Thoracic aorta (tissue), 2 donors: ENCODE data around the gene IL15RA. TPM values are rescaled to one million over a fixed set of nuclear protein-coding genes. Genes with fewer than 3 reads are reported as not detected.

Experiments
- ATAC-seq: fragments of 150-250 bp; one replicate; pipeline ENCODE4 v1.8.0; 2017; ENCODE audit warnings: low read depth; ENCODE audit not compliant: insufficient number of reproducible peaks, low FRiP score
- DNase-seq: peaks from one replicate; pipeline ENCODE4 v3.0.0-alpha.2; 2020; ENCODE audit warnings: low spot score
- H3K27ac ChIP-seq, 2 donors: fragments of 200-600 bp; sonication (generic); 1 replicate in 1 of 2; 2 replicates in 1 of 2; pipeline ENCODE4 v1.5.1; 2016; ENCODE audit warnings: mild to moderate bottlenecking in 2 of 2, moderate library complexity in 2 of 2
- H3K27me3 ChIP-seq: fragments of 200-600 bp; sonication (generic); replicated peaks from 2 replicates; pipeline ENCODE4 v1.6.0; 2016; ENCODE audit warnings: mild to moderate bottlenecking; ENCODE audit not compliant: insufficient read depth
- H3K36me3 ChIP-seq: fragments of 200-600 bp; sonication (generic); one replicate; pipeline ENCODE4 v1.5.1; 2016
- H3K4me1 ChIP-seq, 2 donors: fragments of 200-600 bp; sonication (generic); 1 replicate in 1 of 2; 2 replicates in 1 of 2; pipeline versions ENCODE4 v1.5.1 to v1.6.0; 2016; ENCODE audit warnings: low read depth in 2 of 2, mild to moderate bottlenecking in 1 of 2; ENCODE audit not compliant: control insufficient read depth in 1 of 2
- H3K4me3 ChIP-seq: fragments of 200-600 bp; sonication (generic); 2 replicates; pipeline ENCODE4 v1.5.1; 2016; ENCODE audit warnings: mild to moderate bottlenecking
- H3K9me3 ChIP-seq: fragments of 200-600 bp; sonication (generic); 2 replicates; pipeline ENCODE4 v1.5.1; 2016
- total RNA-seq, 2 donors: library from RNA; depleted of rRNA; stranded (reverse); fragments of >200 nt; gene quantifications; one replicate each; pipeline versions ENCODE4 v1.1.0 to v1.2.3, GENCODE V29; 2016
- TF ChIP-seq, protein P1 (sequence below): fragments of 200-600 bp; sonication (generic); IDR thresholded peaks from one replicate; pipeline ENCODE4 v1.5.1; 2019; ENCODE audit warnings: antibody characterized with exemption

IL15RA gene, protein sequence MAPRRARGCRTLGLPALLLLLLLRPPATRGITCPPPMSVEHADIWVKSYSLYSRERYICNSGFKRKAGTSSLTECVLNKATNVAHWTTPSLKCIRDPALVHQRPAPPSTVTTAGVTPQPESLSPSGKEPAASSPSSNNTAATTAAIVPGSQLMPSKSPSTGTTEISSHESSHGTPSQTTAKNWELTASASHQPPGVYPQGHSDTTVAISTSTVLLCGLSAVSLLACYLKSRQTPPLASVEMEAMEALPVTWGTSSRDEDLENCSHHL
- total RNA-seq, result 10 to 100 TPM; 34.4 to 44.1 TPM

DNA sequence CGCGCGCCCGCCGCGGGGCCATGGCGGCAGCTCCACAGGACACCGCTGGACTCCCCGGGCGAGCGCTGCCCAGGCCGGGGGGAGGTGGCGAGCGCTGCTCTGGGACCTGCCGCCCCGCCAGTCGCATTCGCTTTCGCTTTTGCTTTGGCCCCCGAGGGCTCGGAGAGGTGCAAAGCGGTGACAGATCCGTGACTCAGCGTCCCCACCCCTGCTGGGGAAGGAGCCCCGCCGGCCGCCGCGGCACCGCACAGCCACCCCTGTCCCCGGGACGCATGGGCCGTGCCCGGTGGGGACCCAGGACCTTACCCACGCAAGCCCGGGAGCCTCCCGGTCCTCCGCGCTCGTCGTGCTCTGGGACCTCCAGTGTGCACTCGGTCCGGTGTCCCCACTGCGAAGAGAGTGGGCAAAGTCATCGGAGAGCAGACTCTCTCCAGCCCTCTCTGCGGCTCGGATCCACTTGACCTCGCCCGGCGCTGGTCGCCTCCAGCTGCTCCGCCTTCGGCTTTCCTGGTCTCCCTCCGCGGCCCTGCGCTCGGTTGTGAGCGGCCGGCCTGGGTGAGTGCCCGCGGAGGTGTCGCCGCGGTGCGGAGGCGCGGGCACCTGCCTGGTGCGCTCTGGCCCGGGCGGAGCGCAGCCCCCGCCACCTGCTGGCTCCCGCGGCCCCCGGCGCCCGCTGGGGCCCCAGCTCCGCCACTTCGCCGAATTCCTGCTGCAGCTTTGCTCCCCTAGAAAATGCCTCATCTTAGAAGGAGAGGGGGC is at the start of gene IL15RA:
TSS of gene IL15RA (minus strand) at position 73 of the 759 bp plus-strand sequence. CDS start at position 22, 51 bp downstream.
- Histone ChIP-seq H3K9me3 (no peaks in the 10 kb centered on the region), H3K27me3 (no peaks in the 10 kb centered on the region), H3K27ac (peak within 1 kb of the TSS; percentile 85 to 94), H3K4me3 (peak within 1 kb of the TSS; percentile 92), H3K4me1 (peaks cover 9 to 15% of the 10 kb centered on the region in 2 donors), H3K36me3 (no peaks in the 10 kb centered on the region)
- peak; percentile 75 for ATAC-seq
- peak; percentile 49 for DNase-seq
- TF ChIP-seq, protein P1, sequence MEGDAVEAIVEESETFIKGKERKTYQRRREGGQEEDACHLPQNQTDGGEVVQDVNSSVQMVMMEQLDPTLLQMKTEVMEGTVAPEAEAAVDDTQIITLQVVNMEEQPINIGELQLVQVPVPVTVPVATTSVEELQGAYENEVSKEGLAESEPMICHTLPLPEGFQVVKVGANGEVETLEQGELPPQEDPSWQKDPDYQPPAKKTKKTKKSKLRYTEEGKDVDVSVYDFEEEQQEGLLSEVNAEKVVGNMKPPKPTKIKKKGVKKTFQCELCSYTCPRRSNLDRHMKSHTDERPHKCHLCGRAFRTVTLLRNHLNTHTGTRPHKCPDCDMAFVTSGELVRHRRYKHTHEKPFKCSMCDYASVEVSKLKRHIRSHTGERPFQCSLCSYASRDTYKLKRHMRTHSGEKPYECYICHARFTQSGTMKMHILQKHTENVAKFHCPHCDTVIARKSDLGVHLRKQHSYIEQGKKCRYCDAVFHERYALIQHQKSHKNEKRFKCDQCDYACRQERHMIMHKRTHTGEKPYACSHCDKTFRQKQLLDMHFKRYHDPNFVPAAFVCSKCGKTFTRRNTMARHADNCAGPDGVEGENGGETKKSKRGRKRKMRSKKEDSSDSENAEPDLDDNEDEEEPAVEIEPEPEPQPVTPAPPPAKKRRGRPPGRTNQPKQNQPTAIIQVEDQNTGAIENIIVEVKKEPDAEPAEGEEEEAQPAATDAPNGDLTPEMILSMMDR, result no peak

DNA sequence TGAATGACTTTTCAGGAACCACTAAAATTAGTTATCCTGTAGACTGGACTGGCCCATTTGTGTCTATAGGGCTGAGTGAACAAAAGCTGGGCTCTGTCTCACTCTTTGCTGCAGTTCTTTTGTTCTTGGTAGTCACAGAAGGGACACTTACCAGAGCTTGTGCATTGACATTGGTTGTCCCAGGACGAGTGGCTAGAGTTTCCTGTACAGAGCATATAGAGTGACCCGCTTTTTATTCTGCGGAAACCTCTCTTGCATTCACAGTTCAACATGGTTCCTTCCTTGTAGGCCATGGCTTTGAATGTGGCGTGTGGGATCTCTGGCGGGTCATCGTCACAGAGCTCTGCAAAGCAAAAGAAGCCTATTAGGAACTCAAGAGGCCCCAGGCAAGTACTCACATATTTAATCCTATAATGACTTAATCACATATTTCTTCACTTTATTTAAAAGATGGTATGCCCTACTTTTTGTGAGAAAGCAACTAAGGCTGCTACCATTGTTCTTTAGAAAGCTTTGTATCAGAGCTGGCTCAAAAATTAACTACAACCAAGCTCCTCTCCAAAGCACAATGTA is 48.4 kb upstream of the IL15RA start:
- H3K9me3 ChIP-seq, result no peaks in the 10 kb centered on the region
- H3K36me3 ChIP-seq, result no peaks in the 10 kb centered on the region
- DNase-seq (no peak), ATAC-seq (no peak)
- TF ChIP-seq, protein P1, result no peak
- H3K27ac ChIP-seq, result no peak overlapping the region
- no peak overlapping the region for H3K4me3 ChIP-seq
- no peaks in the 10 kb centered on the region for H3K27me3 ChIP-seq
- peaks cover 0 to 5% of the 10 kb centered on the region in 2 donors for H3K4me1 ChIP-seq

DNA sequence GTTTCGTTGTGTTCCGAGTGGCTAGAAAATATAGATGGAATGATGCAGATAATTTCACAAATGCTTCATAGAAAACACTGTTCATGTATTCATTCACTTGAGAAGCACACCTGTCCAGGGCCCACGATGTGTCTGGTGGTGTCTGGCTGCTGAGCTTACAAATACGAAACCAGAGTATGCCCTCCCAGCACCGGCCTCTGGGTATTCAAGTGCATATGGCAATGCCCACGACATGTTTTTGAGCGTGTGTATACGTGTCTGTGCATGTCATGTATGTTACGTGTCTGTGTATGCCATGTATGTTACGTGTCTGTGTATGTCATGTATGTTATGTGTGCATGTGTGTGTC is 47.0 kb upstream of the IL15RA start:
- DNase-seq (no peak), ATAC-seq (no peak)
- no peaks in the 10 kb centered on the region for H3K27me3 ChIP-seq
- H3K27ac ChIP-seq, result no peak overlapping the region
- H3K4me3 ChIP-seq, result no peak overlapping the region
- TF ChIP-seq, protein P1, result no peak
- H3K36me3 ChIP-seq, result no peaks in the 10 kb centered on the region
- H3K9me3 ChIP-seq, result no peaks in the 10 kb centered on the region
- H3K4me1 ChIP-seq, result peaks cover 0 to 5% of the 10 kb centered on the region in 2 donors

DNA sequence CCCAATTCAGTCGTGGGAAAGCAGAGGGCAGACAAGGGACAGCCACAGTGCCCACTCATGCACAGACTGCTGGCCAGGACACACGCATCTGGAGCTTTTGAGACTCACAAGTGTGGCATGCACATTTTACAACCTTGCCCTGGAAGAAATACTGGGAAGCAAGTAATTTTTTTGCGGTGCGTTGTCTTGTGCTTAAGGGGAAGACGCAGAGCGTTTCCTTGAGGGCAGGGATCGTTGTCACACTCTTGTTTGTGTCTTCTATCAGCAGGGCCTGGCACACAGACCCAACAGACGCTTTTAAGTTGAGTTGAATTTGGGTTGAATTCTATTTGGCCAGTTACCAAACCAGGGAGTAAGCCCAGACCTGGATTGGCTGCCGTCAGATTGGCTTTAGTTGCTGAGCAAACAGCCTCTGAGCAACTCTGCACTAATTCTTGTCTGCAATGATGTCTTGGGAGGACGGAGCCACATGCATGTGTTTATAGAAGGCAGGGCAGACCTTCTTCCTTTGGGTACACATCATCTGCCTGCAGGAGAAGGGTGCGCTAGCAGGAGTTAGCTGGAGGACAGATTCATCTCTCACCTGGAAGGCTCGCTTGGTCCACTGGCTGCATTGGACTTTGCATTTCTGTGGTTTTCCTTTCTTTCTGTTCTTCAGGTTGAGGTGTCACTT is 46.5 kb upstream of the IL15RA start:
- Histone ChIP-seq H3K4me1 (peaks cover 0 to 5% of the 10 kb centered on the region in 2 donors), H3K27ac (no peak overlapping the region)
- no peak for DNase-seq

More for the DNA sequence above, 46.5 kb upstream of the IL15RA start:
- Histone ChIP-seq H3K9me3 (no peaks in the 10 kb centered on the region), H3K4me3 (no peak overlapping the region), H3K36me3 (no peaks in the 10 kb centered on the region), H3K27me3 (no peaks in the 10 kb centered on the region)
- peak; percentile 9 for ATAC-seq
- TF ChIP-seq, protein P1, result no peak
